Transverse colon (tissue), 4 donors: ENCODE data around the gene CAMTA1. TPM values are rescaled to one million over a fixed set of nuclear protein-coding genes. Genes with fewer than 3 reads are reported as not detected.

Source experiments
- DNase-seq: peaks from one replicate; pipeline ENCODE4 v3.0.0-alpha.2; 2019
- H3K27ac ChIP-seq, 4 donors: fragments of 200-600 bp; sonication (generic); 2 replicates each; pipeline ENCODE4 v1.5.1; 2016 to 2018; ENCODE audit warnings: inconsistent platforms in 4 of 4
- H3K27me3 ChIP-seq: fragments of 200-600 bp; sonication (generic); 2 replicates; pipeline ENCODE4 v1.5.1; 2017; ENCODE audit warnings: inconsistent platforms
- H3K36me3 ChIP-seq, 4 donors: fragments of 200-600 bp; sonication (generic); 2 replicates each; pipeline ENCODE4 v1.5.1; 2017 to 2019; ENCODE audit warnings: inconsistent platforms in 4 of 4
- H3K4me1 ChIP-seq, 4 donors: fragments of 200-600 bp; sonication (generic); 2 replicates each; pipeline ENCODE4 v1.5.1; 2017 to 2020; ENCODE audit warnings: inconsistent platforms in 4 of 4
- H3K4me3 ChIP-seq, 4 donors: fragments of 200-600 bp; sonication (generic); 1 replicate in 1 of 4; 2 replicates in 3 of 4; pipeline versions ENCODE4 v1.5.1 to v1.6.1; 2017 to 2019; ENCODE audit warnings: inconsistent platforms in 4 of 4
- H3K9me3 ChIP-seq, 2 donors: fragments of 200-600 bp; sonication (generic); 2 replicates each; pipeline ENCODE4 v1.5.1; 2017 to 2019; ENCODE audit warnings: inconsistent platforms in 2 of 2
- CTCF ChIP-seq, 5 experiments: fragments of 200-600 bp in 3 of 5; fragments of 450-650 bp in 2 of 5; sonication (generic) in 3 of 5; IDR thresholded peaks; 1 replicate in 2 of 5; 2 replicates in 3 of 5; pipeline ENCODE4 v1.5.1; 2016 to 2017; ENCODE audit warnings: antibody characterized with exemption in 5 of 5, inconsistent platforms in 3 of 5, mild to moderate bottlenecking in 2 of 5, moderate library complexity in 1 of 5
- EP300 ChIP-seq: sonication (generic); formaldehyde crosslinking; IDR thresholded peaks from one replicate; pipeline ENCODE4 v1.6.1; 2017; ENCODE audit warnings: antibody characterized with exemption, low read depth
- POLR2A ChIP-seq: fragments of 450-650 bp; IDR thresholded peaks from one replicate; pipeline ENCODE4 v1.6.1; 2016; ENCODE audit warnings: antibody characterized with exemption, mild to moderate bottlenecking, moderate library complexity
- POLR2AphosphoS5 ChIP-seq, 3 donors: sonication (generic); formaldehyde crosslinking; IDR thresholded peaks; one replicate each; pipeline ENCODE4 v1.6.1; 2016; ENCODE audit warnings: antibody characterized with exemption in 3 of 3
- WGBS, 2 donors: methylation state at CpG; one replicate each; pipeline ENCODE4 v1.1.5; 2018; ENCODE audit warnings: low coverage in 1 of 2; 5-methylcytosine and 5-hydroxymethylcytosine counted together
- in situ Hi-C, 4 donors: fragments of 200-750 bp; cut with MboI; loops; one replicate each; pipeline versions ENCODE4 v1.15.0 to v1.15.1; 2017; ENCODE audit warnings: low sequenced_read_pairs in 3 of 4, low pct_ligation_motif_present in 1 of 4, low pct_unique_long_range_greater_than_20kb in 1 of 4
- intact Hi-C: fragments of 100-400 bp; cut with DNase I; formaldehyde crosslinking; loops from one replicate; pipeline ENCODE4 v1.15.1; 2023; ENCODE audit warnings: low total_unique reads
- total RNA-seq, 4 donors: library from RNA; depleted of rRNA; stranded (reverse); fragments of >200 nt; gene quantifications; one replicate each; pipeline ENCODE4 v1.1.0, GENCODE V29; 2016

The CAMTA1 gene
- total RNA-seq, 4 donors from 2014 or later, result 93.8 to 268 (median 130) TPM

GRCh38 chr1:7581754-7582459 is 796.7 kb downstream of the CAMTA1 start:
- in situ Hi-C loops, result no loop called here
- Histone ChIP-seq H3K4me1 (no peaks in the 10 kb centered on the region), H3K36me3 (no peaks in the 10 kb centered on the region), H3K4me3 (no peak overlapping the region), H3K9me3 (no peaks in the 10 kb centered on the region), H3K27me3 (no peaks in the 10 kb centered on the region), H3K27ac (no peak overlapping the region)
- TF ChIP-seq CTCF (IDR thresholded peaks at IDR 0.05) (no peak), EP300 (no peak), POLR2A (no peak), POLR2AphosphoS5 (IDR thresholded peaks at IDR 0.05) (no peak)
- 60 to 68% methylated on average over 2 to 13 of the region's 13 CpGs for WGBS, 2 donors
- intact Hi-C loops, result no loop called here
- no peak for DNase-seq

GRCh38 chr1:7582460-7582972 is 797.3 kb downstream of the CAMTA1 start:
- Histone ChIP-seq H3K27me3 (no peaks in the 10 kb centered on the region), H3K4me1 (no peaks in the 10 kb centered on the region), H3K9me3 (no peaks in the 10 kb centered on the region), H3K36me3 (no peaks in the 10 kb centered on the region), H3K4me3 (no peak overlapping the region), H3K27ac (no peak overlapping the region)
- in situ Hi-C loops, result no loop called here
- no peak for DNase-seq
- no peak for TF ChIP-seq POLR2AphosphoS5 (IDR thresholded peaks at IDR 0.05)
- no peak for TF ChIP-seq CTCF (IDR thresholded peaks at IDR 0.05)
- TF ChIP-seq EP300, result no peak
- no peak for TF ChIP-seq POLR2A
- WGBS, 2 donors, result 87% methylated on average over 4 of the region's 4 CpGs; no CpG with 5 or more reads in 1 of the 2 donors
- intact Hi-C loops, result no loop called here

- no peak for TF ChIP-seq POLR2AphosphoS5 (IDR thresholded peaks at IDR 0.05)
- no peak for TF ChIP-seq CTCF (IDR thresholded peaks at IDR 0.05)
- no peak for TF ChIP-seq POLR2A
- TF ChIP-seq EP300, result no peak
- H3K4me3 ChIP-seq, result no peak overlapping the region
- H3K36me3 ChIP-seq, result no peaks in the 10 kb centered on the region
- no peaks in the 10 kb centered on the region for H3K9me3 ChIP-seq
- in situ Hi-C loops (no loop called here), intact Hi-C loops (no loop called here)
- no peak for DNase-seq
- H3K27ac ChIP-seq, result no peak overlapping the region
- WGBS, 2 donors, result 77% methylated on average over 15 of the region's 15 CpGs; no CpG with 5 or more reads in 1 of the 2 donors
- no peaks in the 10 kb centered on the region for H3K27me3 ChIP-seq
- no peaks in the 10 kb centered on the region for H3K4me1 ChIP-seq
These were observed 798.2 kb downstream of the CAMTA1 start for GRCh38 chr1:7583291-7584096.

- no peak overlapping the region for H3K27ac ChIP-seq
- in situ Hi-C loops, result no loop called here
- H3K4me1 ChIP-seq, result no peaks in the 10 kb centered on the region
- no peaks in the 10 kb centered on the region for H3K9me3 ChIP-seq
- H3K4me3 ChIP-seq, result no peak overlapping the region
- H3K27me3 ChIP-seq, result no peaks in the 10 kb centered on the region
- H3K36me3 ChIP-seq, result no peaks in the 10 kb centered on the region
- intact Hi-C loops, result no loop called here
- DNase-seq, result no peak
- WGBS, 2 donors, result 73 to 87% methylated on average over 5 to 11 of the region's 11 CpGs
- TF ChIP-seq CTCF (IDR thresholded peaks at IDR 0.05) (no peak), POLR2AphosphoS5 (IDR thresholded peaks at IDR 0.05) (no peak), POLR2A (no peak), EP300 (no peak)
These were observed 798.9 kb downstream of the CAMTA1 start for GRCh38 chr1:7584157-7584556.
